ENCODE results near the gene SYNDIG1.

Gene SYNDIG1

DNA sequence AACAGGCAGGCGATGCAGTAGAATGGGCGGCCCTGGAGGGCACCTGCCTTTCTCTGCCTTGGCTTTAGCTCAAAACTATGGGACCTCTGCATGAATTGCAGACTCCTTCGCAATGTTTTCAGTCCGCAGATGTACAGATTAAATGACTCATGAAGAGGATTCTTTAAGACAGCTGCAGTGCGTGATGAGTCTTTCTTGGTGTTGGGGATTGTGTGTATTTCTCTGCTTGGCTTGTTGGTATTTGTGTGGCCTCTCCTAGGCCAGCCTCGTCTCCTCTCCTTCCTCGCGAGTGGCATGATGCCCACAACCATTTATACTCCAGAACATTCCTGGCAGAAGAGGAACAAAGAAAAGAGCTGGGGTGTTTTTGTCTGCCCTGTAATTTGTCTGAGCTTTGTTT, 110.6 kb downstream of the SYNDIG1 start:
- no peaks in the 10 kb centered on the region for H3K36me3 ChIP-seq (ENCODE audit: insufficient read depth, low read length)
- TF ChIP-seq EZH2 (IDR thresholded peaks at IDR 0.05) = no peak
- no peak for TF ChIP-seq POLR2AphosphoS5 (IDR thresholded peaks at IDR 0.05; ENCODE audit: borderline replicate concordance, low read depth, low read length)
- no peak for TF ChIP-seq FOXP2 (optimal IDR thresholded peaks at IDR 0.05; ENCODE audit: control extremely low read depth, extremely low read length, insufficient read depth)
- no peak overlapping the region for H3K4me3 ChIP-seq
- no peak overlapping the region for H3K9ac ChIP-seq (ENCODE audit: insufficient read length)
- H3K9me3 ChIP-seq (ENCODE audit: low read depth, low read length) = no peaks in the 10 kb centered on the region
- no peak overlapping the region for H3K27ac ChIP-seq
- no peak for DNase-seq (ENCODE audit: low read depth, low spot score)

DNA sequence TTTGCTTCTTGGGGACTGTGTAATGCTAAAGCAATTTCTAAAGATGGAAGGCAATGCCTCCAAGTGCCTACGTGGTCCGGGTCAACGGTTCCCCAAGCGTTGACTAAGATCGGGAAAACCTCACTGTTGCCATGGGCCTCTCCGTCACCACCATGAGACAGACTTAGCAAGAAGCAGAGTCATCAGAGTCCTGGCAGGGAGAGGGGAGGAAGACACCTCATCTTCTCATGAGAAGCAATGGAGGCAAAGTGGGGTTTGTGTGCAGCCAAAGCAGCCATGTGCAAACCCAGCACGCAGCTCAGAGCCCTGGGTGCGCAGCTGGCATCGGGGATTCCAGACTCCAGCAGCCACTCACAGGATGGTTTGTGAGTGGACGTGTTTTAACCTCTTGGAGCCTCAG, 111.4 kb downstream of the SYNDIG1 start:
- no peaks in the 10 kb centered on the region for H3K9me3 ChIP-seq (ENCODE audit: low read depth, low read length)
- H3K9ac ChIP-seq (ENCODE audit: insufficient read length) = no peak overlapping the region
- H3K36me3 ChIP-seq (ENCODE audit: insufficient read depth, low read length) = no peaks in the 10 kb centered on the region
- no peak overlapping the region for H3K4me3 ChIP-seq
- no peak overlapping the region for H3K27ac ChIP-seq
- TF ChIP-seq EZH2 (IDR thresholded peaks at IDR 0.05) = no peak
- TF ChIP-seq POLR2AphosphoS5 (IDR thresholded peaks at IDR 0.05; ENCODE audit: borderline replicate concordance, low read depth, low read length) = no peak
- no peak for TF ChIP-seq FOXP2 (optimal IDR thresholded peaks at IDR 0.05; ENCODE audit: control extremely low read depth, extremely low read length, insufficient read depth)
- no peak for DNase-seq (ENCODE audit: low read depth, low spot score)

DNA sequence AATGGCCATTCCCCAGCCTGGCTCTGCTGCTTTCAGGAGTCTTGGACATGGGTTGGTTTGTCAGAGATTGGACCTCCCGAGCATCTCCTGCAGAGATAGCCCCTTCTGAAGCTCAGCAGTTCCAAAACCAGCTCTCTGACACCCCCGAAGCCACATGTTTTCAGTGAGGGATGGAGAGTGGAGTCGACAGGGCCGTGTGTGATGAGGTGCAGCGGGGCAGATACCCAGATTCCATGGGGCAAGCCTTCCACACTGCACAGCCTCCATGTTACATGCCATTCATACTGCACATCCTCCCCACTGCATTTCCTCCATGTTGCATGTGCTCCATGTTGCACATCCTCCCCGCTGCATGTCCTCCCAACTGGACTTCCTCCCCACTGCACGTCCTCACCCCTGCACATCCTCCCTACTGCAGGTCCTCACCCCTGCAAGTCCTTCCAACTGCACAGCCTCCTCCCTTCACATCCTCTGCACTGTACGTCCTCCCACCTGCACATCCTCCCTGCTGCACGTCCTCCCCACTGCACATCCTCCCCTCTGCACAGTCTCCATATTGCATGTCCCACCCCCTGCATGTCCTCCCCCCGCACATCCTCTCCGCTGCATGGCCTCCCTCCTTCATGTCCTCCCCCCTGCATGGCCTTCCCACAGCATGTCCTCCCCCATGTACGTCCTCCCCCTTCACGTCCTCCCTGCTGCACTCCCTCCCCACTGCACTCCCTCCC, 112.2 kb downstream of the SYNDIG1 start:
- TF ChIP-seq FOXP2 (optimal IDR thresholded peaks at IDR 0.05; ENCODE audit: control extremely low read depth, extremely low read length, insufficient read depth) (no peak), EZH2 (IDR thresholded peaks at IDR 0.05) (no peak), POLR2AphosphoS5 (IDR thresholded peaks at IDR 0.05; ENCODE audit: borderline replicate concordance, low read depth, low read length) (no peak)
- H3K9me3 ChIP-seq (ENCODE audit: low read depth, low read length) = no peaks in the 10 kb centered on the region
- H3K9ac ChIP-seq (ENCODE audit: insufficient read length) = no peak overlapping the region
- H3K27ac ChIP-seq = no peak overlapping the region
- no peak for DNase-seq (ENCODE audit: low read depth, low spot score)
- H3K4me3 ChIP-seq = no peak overlapping the region
- H3K36me3 ChIP-seq (ENCODE audit: insufficient read depth, low read length) = no peaks in the 10 kb centered on the region

DNA sequence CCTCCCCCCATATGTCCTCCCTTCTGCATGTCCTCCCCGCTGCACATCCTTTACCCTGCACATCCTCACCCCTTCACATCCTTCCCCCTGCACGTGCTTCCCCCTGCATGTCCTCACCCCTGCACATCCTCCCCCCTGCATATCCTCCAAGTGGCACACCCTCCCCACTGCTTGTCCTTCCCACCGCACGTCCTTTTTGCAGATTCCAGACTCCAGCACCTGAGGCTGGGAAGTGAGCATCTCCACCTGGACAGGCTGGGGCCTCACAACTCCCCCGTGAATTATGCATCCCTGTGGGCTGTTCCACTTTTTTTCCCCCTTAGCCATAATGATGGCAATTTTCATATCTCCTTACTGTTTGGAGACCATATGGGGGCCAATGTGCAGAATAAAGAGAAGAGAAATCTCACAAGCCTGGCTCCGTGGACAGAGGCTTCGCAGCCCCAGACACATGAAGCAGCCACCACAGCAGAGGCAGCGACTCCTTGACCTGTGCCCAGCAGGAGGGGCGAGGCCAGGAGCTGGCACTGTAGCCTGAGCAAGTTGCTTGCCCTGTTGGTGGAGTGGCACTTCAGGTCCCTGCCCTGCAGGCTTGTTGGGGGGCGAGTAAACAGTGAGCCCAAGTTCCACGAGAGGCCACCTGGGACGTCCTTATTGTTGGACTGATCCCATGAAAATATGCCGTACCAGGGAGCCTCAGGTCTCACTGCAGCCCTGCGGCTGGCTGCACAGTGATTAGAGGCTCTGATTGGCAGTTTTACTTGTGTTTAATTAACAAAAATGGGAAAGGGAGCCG, 113.1 kb downstream of the SYNDIG1 start:
- no peak overlapping the region for H3K9ac ChIP-seq (ENCODE audit: insufficient read length)
- no peak overlapping the region for H3K4me3 ChIP-seq
- H3K9me3 ChIP-seq (ENCODE audit: low read depth, low read length) = no peaks in the 10 kb centered on the region
- H3K27ac ChIP-seq = no peak overlapping the region
- DNase-seq (ENCODE audit: low read depth, low spot score) = no peak
- no peaks in the 10 kb centered on the region for H3K36me3 ChIP-seq (ENCODE audit: insufficient read depth, low read length)
- TF ChIP-seq FOXP2 (optimal IDR thresholded peaks at IDR 0.05; ENCODE audit: control extremely low read depth, extremely low read length, insufficient read depth) (no peak), POLR2AphosphoS5 (IDR thresholded peaks at IDR 0.05; ENCODE audit: borderline replicate concordance, low read depth, low read length) (no peak), EZH2 (IDR thresholded peaks at IDR 0.05) (no peak)

DNA sequence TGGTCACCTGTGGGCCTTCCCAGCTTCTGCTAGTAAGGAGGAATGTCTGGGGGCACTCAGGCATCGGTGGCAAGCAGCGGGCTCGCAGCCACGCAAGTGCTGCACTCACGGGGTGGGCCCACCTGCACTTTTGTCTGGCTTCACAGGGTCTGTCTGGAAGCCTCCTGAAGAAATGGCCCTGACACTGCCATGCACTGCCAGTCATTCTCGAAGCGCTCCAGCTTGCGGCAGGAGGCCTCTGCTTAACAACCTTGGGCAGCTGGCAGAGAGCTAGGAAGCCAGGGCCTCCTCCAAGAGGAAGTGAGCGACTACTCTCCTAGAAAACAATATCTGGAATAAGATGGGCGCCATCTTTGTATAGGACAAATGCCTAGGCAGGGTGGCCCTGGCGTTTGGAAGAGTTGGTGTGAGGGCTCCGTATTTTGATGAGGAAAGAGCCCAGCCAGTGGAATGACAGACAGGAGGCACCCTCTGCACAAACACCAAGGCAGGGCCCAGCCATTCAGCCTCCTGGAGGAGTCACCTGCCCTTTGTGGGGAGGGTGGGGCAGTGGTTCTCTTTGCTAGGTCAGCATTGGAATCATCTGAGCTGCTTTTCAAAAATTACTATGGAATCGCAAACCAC, 113.9 kb downstream of the SYNDIG1 start:
- TF ChIP-seq EZH2 (IDR thresholded peaks at IDR 0.05) = no peak
- no peak for TF ChIP-seq POLR2AphosphoS5 (IDR thresholded peaks at IDR 0.05; ENCODE audit: borderline replicate concordance, low read depth, low read length)
- TF ChIP-seq FOXP2 (optimal IDR thresholded peaks at IDR 0.05; ENCODE audit: control extremely low read depth, extremely low read length, insufficient read depth) = no peak

DNA sequence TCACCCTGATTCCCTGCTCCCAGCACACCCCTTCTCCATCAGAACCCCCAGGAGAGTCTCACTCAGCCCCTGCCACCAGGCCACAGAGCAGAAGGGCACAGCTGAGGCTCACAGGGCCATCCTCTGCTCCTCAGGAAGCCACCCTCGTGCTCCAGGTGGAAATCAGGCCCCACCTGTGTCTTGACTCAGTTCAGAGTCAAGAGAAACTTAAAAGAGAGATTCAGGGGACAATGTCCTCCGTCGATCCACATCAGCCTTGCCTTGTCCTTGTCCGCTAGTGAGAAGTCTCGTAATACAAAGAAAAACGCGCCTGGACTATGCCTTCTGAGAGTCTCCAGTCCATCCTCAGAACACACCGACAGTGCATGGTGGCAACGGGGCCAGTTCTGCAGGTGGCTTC, 114.6 kb downstream of the SYNDIG1 start:
- no peak overlapping the region for H3K4me3 ChIP-seq
- H3K9ac ChIP-seq (ENCODE audit: insufficient read length) = no peak overlapping the region
- DNase-seq (ENCODE audit: low read depth, low spot score) = no peak

More for the DNA sequence above, 113.9 kb downstream of the SYNDIG1 start:
- DNase-seq (ENCODE audit: low read depth, low spot score) = no peak
- Histone ChIP-seq H3K9ac (ENCODE audit: insufficient read length) (no peak overlapping the region), H3K27ac (no peak overlapping the region), H3K4me3 (no peak overlapping the region), H3K9me3 (ENCODE audit: low read depth, low read length) (no peaks in the 10 kb centered on the region), H3K36me3 (ENCODE audit: insufficient read depth, low read length) (no peaks in the 10 kb centered on the region)

DNA sequence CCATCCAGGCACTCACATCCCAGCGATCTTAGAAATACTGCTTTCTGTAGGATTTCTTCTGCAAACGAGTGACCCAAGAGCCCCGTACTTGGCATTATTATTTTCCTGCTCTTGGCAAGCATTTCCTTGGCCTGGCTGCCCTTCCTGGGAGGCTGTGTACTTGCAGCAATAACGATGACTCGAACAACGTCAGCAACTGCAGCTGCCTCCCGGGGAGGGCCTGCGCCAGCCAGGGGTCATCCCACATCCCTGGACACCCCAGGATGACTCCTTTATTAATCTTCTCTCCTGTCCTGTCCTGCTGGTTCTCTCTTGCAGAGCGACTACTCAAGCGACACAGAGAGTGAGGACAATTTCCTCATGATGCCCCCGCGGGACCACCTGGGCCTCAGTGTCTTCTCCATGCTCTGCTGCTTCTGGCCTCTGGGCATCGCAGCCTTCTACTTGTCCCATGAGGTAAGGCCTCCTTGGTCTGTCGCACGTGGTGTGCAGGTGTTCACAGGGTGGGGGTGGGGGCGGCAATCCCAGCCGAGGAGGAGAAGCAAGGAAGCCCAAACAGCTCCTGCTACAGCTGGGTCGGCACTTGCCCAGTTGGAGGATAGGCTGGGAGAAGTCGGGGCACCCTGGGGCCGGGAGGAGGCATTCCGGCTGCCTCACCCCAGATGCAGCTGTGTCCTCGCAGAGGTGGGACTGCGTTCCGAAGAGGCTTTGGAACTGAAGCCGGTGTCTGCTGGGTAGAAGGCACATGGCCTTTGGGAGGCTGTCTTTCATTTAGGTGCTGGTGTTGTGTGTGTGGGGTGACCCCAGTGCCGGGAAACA, 115.3 kb downstream of the SYNDIG1 start:
- Histone ChIP-seq H3K9ac (ENCODE audit: insufficient read length) (no peak overlapping the region), H3K4me3 (no peak overlapping the region), H3K36me3 (ENCODE audit: insufficient read depth, low read length) (no peaks in the 10 kb centered on the region), H3K27ac (no peak overlapping the region), H3K9me3 (ENCODE audit: low read depth, low read length) (no peaks in the 10 kb centered on the region)
- no peak for DNase-seq (ENCODE audit: low read depth, low spot score)
- TF ChIP-seq EZH2 (IDR thresholded peaks at IDR 0.05) (no peak), POLR2AphosphoS5 (IDR thresholded peaks at IDR 0.05; ENCODE audit: borderline replicate concordance, low read depth, low read length) (no peak), FOXP2 (optimal IDR thresholded peaks at IDR 0.05; ENCODE audit: control extremely low read depth, extremely low read length, insufficient read depth) (no peak)

More for the DNA sequence above, 114.6 kb downstream of the SYNDIG1 start:
- Histone ChIP-seq H3K36me3 (ENCODE audit: insufficient read depth, low read length) (no peaks in the 10 kb centered on the region), H3K27ac (no peak overlapping the region), H3K9me3 (ENCODE audit: low read depth, low read length) (no peaks in the 10 kb centered on the region)
- no peak for TF ChIP-seq FOXP2 (optimal IDR thresholded peaks at IDR 0.05; ENCODE audit: control extremely low read depth, extremely low read length, insufficient read depth)
- no peak for TF ChIP-seq EZH2 (IDR thresholded peaks at IDR 0.05)
- no peak for TF ChIP-seq POLR2AphosphoS5 (IDR thresholded peaks at IDR 0.05; ENCODE audit: borderline replicate concordance, low read depth, low read length)
